ENCODE measurements around the gene GPR171. TPM values are rescaled to one million over a fixed set of nuclear protein-coding genes. Genes with fewer than 3 reads are reported as not detected.

GPR171 gene
- total and polyA plus RNA-seq, 2 of the 13 experiments (the other 11 are each of a cell fraction or from before 2014, with no cell fraction given) = not detected

DNA sequence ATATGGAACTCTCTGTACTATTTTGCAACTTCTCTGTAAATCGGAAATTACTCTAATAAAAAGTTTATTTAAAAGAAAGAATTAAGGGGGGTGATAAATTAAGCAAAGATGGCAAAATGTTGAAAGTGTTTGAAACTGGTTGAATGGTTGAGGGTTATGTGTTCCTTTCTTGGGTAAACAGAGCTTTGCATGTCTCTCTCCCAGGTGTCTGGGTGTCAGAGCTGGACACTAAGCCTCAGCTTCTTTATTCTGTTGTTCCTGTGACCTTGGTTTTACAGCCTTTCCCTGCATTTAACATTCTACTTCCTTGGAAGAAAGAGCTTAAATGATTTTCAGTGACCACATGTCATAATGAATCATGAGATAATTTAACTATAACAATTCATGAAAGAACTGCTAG, 7.2 kb downstream of the GPR171 start (continued):
- TF ChIP-seq ZMYM4 (CRISPR knock-in tag; IDR thresholded peaks at IDR 0.05) (0 out of 2 replicates have a peak, but pooled peaks have one; percentile 23), ZNF891 (CRISPR knock-in tag; IDR thresholded peaks at IDR 0.05) (no peak), ZNF292 (CRISPR knock-in tag; IDR thresholded peaks at IDR 0.05; ENCODE audit: borderline replicate concordance, low read depth) (0 out of 2 replicates have a peak, but pooled peaks have one; percentile 27), IKZF1 (IDR thresholded peaks at IDR 0.05) (no peak), FOXA1 (IDR thresholded peaks at IDR 0.05) (no peak), FOXA1 (CRISPR knock-in tag; IDR thresholded peaks at IDR 0.05) (peak; percentile 65), GATAD2A (CRISPR knock-in tag; IDR thresholded peaks at IDR 0.05) (peak; percentile 68), RARA (CRISPR knock-in tag; IDR thresholded peaks at IDR 0.05) (no peak), SAP130 (CRISPR knock-in tag; IDR thresholded peaks at IDR 0.05; ENCODE audit: low read depth) (0 out of 2 replicates have a peak, but pooled peaks have one; percentile 21)
- TF ChIP-seq, protein P1, sequence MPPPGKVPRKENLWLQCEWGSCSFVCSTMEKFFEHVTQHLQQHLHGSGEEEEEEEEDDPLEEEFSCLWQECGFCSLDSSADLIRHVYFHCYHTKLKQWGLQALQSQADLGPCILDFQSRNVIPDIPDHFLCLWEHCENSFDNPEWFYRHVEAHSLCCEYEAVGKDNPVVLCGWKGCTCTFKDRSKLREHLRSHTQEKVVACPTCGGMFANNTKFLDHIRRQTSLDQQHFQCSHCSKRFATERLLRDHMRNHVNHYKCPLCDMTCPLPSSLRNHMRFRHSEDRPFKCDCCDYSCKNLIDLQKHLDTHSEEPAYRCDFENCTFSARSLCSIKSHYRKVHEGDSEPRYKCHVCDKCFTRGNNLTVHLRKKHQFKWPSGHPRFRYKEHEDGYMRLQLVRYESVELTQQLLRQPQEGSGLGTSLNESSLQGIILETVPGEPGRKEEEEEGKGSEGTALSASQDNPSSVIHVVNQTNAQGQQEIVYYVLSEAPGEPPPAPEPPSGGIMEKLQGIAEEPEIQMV (CRISPR knock-in tag; IDR thresholded peaks at IDR 0.05; ENCODE audit: low read depth) = no peak
- TF ChIP-seq, protein P2, sequence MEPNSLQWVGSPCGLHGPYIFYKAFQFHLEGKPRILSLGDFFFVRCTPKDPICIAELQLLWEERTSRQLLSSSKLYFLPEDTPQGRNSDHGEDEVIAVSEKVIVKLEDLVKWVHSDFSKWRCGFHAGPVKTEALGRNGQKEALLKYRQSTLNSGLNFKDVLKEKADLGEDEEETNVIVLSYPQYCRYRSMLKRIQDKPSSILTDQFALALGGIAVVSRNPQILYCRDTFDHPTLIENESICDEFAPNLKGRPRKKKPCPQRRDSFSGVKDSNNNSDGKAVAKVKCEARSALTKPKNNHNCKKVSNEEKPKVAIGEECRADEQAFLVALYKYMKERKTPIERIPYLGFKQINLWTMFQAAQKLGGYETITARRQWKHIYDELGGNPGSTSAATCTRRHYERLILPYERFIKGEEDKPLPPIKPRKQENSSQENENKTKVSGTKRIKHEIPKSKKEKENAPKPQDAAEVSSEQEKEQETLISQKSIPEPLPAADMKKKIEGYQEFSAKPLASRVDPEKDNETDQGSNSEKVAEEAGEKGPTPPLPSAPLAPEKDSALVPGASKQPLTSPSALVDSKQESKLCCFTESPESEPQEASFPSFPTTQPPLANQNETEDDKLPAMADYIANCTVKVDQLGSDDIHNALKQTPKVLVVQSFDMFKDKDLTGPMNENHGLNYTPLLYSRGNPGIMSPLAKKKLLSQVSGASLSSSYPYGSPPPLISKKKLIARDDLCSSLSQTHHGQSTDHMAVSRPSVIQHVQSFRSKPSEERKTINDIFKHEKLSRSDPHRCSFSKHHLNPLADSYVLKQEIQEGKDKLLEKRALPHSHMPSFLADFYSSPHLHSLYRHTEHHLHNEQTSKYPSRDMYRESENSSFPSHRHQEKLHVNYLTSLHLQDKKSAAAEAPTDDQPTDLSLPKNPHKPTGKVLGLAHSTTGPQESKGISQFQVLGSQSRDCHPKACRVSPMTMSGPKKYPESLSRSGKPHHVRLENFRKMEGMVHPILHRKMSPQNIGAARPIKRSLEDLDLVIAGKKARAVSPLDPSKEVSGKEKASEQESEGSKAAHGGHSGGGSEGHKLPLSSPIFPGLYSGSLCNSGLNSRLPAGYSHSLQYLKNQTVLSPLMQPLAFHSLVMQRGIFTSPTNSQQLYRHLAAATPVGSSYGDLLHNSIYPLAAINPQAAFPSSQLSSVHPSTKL (CRISPR knock-in tag; IDR thresholded peaks at IDR 0.05) = peak; percentile 41
- TF ChIP-seq, protein P3, sequence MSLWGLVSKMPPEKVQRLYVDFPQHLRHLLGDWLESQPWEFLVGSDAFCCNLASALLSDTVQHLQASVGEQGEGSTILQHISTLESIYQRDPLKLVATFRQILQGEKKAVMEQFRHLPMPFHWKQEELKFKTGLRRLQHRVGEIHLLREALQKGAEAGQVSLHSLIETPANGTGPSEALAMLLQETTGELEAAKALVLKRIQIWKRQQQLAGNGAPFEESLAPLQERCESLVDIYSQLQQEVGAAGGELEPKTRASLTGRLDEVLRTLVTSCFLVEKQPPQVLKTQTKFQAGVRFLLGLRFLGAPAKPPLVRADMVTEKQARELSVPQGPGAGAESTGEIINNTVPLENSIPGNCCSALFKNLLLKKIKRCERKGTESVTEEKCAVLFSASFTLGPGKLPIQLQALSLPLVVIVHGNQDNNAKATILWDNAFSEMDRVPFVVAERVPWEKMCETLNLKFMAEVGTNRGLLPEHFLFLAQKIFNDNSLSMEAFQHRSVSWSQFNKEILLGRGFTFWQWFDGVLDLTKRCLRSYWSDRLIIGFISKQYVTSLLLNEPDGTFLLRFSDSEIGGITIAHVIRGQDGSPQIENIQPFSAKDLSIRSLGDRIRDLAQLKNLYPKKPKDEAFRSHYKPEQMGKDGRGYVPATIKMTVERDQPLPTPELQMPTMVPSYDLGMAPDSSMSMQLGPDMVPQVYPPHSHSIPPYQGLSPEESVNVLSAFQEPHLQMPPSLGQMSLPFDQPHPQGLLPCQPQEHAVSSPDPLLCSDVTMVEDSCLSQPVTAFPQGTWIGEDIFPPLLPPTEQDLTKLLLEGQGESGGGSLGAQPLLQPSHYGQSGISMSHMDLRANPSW (CRISPR knock-in tag; IDR thresholded peaks at IDR 0.05; ENCODE audit: borderline replicate concordance) = no peak

Data from HepG2 (cell line).